ENCODE results near the gene TNNT3.

TNNT3 gene

GRCh38 chr11:1928891-1929541, 9.5 kb downstream of the TNNT3 start:
- DNase-seq (ENCODE audit: low spot score): peak; percentile 25

GRCh38 chr11:1929621-1930461, 10.3 kb downstream of the TNNT3 start:
- no peak for TF ChIP-seq CTCF (IDR thresholded peaks at IDR 0.05; ENCODE audit: extremely low read depth, missing control alignments)
- no peak for DNase-seq (ENCODE audit: low spot score)

More at GRCh38 chr11:1928891-1929541, 9.5 kb downstream of the TNNT3 start:
- no peak for TF ChIP-seq CTCF (IDR thresholded peaks at IDR 0.05; ENCODE audit: extremely low read depth, missing control alignments)

GRCh38 chr11:1930462-1930830, 10.9 kb downstream of the TNNT3 start:
- peak; percentile 19 for DNase-seq (ENCODE audit: low spot score)
- TF ChIP-seq CTCF (IDR thresholded peaks at IDR 0.05; ENCODE audit: extremely low read depth, missing control alignments): no peak

- peak; percentile 21 for DNase-seq (ENCODE audit: low spot score)
- no peak for TF ChIP-seq CTCF (IDR thresholded peaks at IDR 0.05; ENCODE audit: extremely low read depth, missing control alignments)
Observed at GRCh38 chr11:1931341-1932104, 12.0 kb downstream of the TNNT3 start.

GRCh38 chr11:1932105-1932480, 12.6 kb downstream of the TNNT3 start:
- TF ChIP-seq CTCF (IDR thresholded peaks at IDR 0.05; ENCODE audit: extremely low read depth, missing control alignments): no peak
- DNase-seq (ENCODE audit: low spot score): peak; percentile 23

DNA sequence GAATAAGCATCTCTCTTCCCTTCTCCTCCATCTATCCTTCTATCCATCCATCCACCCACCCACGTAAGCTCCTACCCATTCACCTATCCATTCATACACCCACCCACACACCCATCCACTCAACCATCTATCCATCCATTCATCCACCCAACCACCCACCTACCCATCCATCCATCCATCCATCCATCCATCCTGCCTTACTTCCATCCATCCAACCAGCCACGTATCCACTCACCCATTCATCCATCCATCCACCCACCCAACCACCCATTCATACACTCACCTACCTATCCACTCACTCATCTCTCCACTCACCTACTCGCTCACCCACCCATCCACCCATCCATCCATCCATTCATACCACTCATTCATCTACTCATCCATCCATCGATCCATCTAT, 13.2 kb downstream of the TNNT3 start:
- DNase-seq (ENCODE audit: low spot score): no peak
- no peak for TF ChIP-seq CTCF (IDR thresholded peaks at IDR 0.05; ENCODE audit: extremely low read depth, missing control alignments)
